Keratinocyte (primary cell): ENCODE results near the gene CDX2.

Experiments
- EZH2 ChIP-seq: IDR thresholded peaks from one replicate; pipeline ENCODE4 v1.6.1; 2012; ENCODE audit warnings: inconsistent platforms, mild to moderate bottlenecking, low read length, moderate library complexity
- TF ChIP-seq, protein P1 (sequence below), 3 experiments: IDR thresholded peaks in 1 of 3; conservative IDR thresholded peaks in 1 of 3; optimal IDR thresholded peaks in 1 of 3; 2 replicates in 2 of 3; 3 replicates in 1 of 3; pipeline versions ENCODE3 to v1.5.1; 2011; ENCODE audit warnings: low read length in 3 of 3, mild to moderate bottlenecking in 3 of 3, moderate library complexity in 2 of 3, control low read depth in 1 of 3, inconsistent platforms in 1 of 3; ENCODE audit not compliant: insufficient read depth in 2 of 3; ENCODE audit errors: extremely low read depth in 1 of 3

DNA sequence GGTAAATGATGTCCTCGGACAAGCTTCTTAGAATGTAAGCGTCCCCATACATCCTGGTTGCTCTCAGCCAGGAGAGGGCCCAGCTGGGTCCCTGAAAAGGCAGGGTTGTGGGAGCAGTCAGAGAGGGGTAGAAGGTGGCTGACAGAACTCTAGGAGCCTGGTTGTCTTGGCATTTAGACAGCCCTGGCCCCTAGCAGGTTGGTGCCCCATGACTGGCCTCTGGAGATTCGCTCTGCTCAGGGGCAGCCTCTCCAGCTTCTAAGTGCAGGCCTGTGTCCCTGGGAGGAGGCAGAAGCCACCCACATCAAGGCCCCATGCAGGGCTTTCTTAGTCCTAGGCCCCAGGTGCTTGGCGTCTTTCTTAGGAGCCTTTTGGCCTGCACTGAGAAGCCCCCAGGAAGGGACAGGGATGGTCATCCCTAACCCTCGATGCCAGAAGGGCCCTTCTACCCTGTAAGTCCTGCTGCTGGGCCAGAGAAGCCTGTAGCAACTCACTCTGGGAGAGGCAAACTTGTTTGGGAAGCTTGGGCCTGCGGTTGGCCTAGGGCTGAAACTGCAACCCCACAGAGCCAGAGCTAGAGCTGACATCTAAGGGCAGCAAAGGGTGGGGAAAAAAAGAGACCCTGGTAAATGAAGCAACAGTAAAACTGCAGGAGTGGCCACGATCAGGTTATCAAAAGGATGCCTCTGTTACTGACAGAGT is 2.8 kb upstream of the CDX2 start:
- TF ChIP-seq, protein P1, sequence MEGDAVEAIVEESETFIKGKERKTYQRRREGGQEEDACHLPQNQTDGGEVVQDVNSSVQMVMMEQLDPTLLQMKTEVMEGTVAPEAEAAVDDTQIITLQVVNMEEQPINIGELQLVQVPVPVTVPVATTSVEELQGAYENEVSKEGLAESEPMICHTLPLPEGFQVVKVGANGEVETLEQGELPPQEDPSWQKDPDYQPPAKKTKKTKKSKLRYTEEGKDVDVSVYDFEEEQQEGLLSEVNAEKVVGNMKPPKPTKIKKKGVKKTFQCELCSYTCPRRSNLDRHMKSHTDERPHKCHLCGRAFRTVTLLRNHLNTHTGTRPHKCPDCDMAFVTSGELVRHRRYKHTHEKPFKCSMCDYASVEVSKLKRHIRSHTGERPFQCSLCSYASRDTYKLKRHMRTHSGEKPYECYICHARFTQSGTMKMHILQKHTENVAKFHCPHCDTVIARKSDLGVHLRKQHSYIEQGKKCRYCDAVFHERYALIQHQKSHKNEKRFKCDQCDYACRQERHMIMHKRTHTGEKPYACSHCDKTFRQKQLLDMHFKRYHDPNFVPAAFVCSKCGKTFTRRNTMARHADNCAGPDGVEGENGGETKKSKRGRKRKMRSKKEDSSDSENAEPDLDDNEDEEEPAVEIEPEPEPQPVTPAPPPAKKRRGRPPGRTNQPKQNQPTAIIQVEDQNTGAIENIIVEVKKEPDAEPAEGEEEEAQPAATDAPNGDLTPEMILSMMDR (optimal IDR thresholded peaks at IDR 0.05 in 1 of 3, IDR thresholded peaks at IDR 0.05 in 1 of 3, conservative IDR thresholded peaks at IDR 0.05 in 1 of 3; ENCODE audit: extremely low read depth in 1 of 3, insufficient read depth in 2 of 3, low read length in 3 of 3), result no peak
- no peak for TF ChIP-seq EZH2
